Choroid plexus epithelial cell (primary cell): Measurements from ENCODE around the gene CFL1.
"Not testable (repeated sequence)": the region's sequence is repeated elsewhere in the genome, so short reads cannot be mapped to it uniquely, and the experiment has no call there.

Source experiments
- DNase-seq: peaks from one replicate; pipeline ENCODE4 v3.0.0-alpha.2; 2010; ENCODE audit warnings: low read depth
- H3K4me3 ChIP-seq: 2 replicates; pipeline ENCODE4 v1.5.1; 2011; ENCODE audit warnings: low read depth, mild to moderate bottlenecking, control low read depth, low read length, moderate library complexity
- TF ChIP-seq, protein P1 (sequence below): conservative IDR thresholded peaks from 2 replicates; pipeline ENCODE4 v1.5.1; 2011; ENCODE audit warnings: low read depth, mild to moderate bottlenecking, control low read depth, inconsistent platforms, low read length, moderate library complexity

CFL1 gene

DNA sequence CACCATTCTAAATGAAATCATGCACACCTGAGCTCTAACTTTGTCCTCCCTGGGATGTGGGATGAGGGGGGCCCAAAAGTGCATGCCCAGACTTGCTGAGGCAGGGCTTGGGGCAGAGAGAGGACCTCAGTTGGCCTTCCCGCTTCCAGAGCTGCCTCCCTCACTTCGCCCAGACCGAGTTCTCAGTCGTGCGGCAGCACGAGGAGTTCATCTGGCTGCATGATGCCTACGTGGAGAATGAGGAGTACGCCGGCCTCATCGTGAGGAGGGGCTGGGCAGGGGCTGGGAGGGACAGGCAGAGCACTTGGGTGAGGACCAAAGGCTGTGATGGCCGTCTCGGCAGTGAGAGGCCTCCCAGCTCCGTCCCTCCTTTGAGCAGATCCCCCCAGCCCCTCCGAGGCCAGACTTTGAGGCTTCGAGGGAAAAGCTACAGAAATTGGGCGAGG, 8.2 kb downstream of the CFL1 start:
- peak; percentile 4 for DNase-seq
- TF ChIP-seq, protein P1, sequence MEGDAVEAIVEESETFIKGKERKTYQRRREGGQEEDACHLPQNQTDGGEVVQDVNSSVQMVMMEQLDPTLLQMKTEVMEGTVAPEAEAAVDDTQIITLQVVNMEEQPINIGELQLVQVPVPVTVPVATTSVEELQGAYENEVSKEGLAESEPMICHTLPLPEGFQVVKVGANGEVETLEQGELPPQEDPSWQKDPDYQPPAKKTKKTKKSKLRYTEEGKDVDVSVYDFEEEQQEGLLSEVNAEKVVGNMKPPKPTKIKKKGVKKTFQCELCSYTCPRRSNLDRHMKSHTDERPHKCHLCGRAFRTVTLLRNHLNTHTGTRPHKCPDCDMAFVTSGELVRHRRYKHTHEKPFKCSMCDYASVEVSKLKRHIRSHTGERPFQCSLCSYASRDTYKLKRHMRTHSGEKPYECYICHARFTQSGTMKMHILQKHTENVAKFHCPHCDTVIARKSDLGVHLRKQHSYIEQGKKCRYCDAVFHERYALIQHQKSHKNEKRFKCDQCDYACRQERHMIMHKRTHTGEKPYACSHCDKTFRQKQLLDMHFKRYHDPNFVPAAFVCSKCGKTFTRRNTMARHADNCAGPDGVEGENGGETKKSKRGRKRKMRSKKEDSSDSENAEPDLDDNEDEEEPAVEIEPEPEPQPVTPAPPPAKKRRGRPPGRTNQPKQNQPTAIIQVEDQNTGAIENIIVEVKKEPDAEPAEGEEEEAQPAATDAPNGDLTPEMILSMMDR, result no peak
- H3K4me3 ChIP-seq, result no peak overlapping the region

DNA sequence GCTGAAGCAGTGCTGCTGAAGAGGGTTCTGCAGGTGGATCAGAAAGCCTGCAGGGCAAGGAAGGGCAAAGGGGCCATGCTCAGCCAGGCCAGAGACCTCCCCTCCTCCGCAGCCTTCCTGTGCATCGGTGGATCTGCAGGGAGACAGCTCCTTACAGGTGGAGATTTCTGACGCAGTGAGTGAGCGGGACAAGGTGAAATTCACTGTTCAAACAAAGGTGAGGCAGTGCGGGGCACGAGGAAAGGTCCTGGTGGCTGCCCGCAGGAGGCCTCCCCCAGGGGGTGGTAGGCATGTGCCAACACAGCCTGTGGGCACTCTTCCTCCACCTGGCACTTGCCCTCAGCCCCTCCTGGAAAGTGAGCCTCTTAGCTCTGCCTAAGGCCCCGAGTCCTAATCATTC, 8.6 kb downstream of the CFL1 start:
- no peak overlapping the region for H3K4me3 ChIP-seq
- no peak for DNase-seq
- TF ChIP-seq, protein P1, result no peak

DNA sequence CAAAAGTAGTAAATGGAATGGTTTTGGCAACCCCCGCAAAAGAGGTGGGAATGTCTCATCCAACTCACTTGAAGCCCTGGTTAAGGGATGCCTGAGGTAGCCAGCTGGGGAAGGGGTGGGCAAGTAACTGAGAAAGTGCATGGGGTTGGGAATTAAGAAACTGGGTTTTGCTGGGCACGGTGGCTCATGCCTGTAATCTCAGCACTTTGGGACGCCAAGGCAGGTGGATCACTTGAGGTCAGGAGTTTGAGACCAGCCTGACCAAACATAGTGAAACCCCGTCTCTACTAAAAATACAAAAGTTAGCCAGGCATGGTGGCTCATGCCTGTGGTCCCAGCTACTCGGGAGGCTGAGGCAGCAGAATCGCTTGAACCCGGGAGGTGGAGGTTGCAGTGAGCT, 9.3 kb downstream of the CFL1 start:
- H3K4me3 ChIP-seq, DNase-seq: not testable (repeated sequence)

DNA sequence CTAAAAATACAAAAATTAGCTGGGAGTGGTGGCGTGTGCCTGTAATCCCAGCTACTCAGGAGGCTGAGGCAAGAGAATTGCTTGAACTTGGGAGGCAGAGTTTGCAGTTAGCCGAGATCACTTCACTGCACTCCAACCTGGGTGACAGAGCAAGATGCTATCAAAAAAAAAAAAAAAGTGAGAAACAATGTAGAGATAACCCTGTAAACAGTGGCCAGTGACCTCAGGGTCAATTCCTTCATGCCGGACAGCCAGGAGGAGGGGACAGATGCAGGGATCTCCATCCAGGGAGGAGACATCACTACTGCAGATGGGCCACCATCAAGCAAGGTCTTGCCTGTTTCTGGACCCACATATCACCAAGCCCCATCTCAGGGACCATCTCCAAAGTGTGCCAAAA, 10.2 kb downstream of the CFL1 start:
- H3K4me3 ChIP-seq, result no peak overlapping the region
- no peak for DNase-seq
- TF ChIP-seq, protein P1, result no peak

DNA sequence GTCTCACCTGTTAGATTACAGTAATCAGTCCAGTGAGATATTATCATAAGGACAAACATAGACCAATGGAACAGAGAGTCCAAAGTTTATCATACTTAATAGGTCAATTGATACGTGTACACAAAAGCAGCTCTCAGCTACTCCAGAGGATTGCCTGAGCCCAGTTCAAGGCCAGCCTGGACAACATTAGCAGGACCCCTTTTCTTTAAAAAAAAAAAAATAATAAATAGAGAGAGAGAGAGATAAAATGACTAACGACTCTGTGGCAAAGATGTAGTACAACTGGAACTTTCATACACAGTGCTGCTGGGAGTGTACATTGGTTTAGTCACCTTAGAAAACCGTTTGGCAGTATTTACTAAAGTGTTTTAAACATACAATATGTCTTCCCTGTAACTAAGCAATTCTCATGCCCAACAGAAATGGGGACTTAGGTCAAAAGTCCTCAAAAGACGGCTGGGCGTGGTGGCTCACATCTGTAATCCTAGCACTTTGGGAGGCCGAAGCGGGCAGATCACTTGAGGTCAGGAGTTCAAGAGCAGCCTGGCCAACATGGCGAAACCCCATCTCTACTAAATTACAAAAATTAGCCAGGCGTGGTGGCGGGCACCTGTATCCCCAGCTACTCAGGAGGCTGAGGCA, 13.6 kb downstream of the CFL1 start:
- TF ChIP-seq, protein P1, result no peak

DNA sequence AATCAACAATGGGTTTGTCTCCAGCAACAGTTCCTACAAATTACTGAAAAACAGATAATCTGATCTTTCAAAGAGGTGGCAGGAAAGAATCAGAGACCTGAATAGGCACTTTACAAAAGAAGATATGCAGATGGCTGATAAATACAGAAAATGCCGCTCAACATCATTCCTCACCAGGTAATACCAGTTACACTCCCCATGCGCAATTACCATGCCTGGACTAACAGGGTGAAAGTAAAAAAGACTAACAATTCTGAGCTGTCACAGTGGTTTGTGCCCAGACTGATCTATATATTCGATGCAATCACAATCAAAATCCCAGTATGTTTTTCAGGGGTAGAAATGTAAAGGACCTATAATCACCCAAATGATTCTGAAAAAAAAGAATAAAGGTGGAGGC, 14.2 kb downstream of the CFL1 start:
- no peak for DNase-seq
- TF ChIP-seq, protein P1, result no peak
- no peak overlapping the region for H3K4me3 ChIP-seq

More for the DNA sequence above, 13.6 kb downstream of the CFL1 start:
- no peak for DNase-seq
- no peak overlapping the region for H3K4me3 ChIP-seq

DNA sequence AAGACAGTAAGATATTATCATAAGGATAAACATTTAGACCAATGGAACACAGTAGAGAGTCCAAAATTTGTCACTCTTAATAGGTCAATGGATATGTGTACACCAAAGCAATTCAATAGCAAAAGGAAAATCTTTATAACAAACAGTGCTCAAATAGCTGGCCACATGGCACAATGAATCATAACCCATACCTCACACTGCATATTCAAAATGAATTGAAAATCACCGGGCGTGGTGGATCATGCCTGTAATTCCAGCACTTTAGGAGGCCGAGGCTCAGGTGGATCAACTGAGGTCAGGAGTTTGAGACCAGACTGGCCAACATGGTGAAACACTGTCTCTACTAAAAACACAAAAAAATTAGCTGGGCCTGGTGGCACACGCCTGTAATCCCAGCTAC, 15.8 kb downstream of the CFL1 start:
- DNase-seq, result no peak
- H3K4me3 ChIP-seq, result no peak overlapping the region
- TF ChIP-seq, protein P1, result no peak
